Right lobe of liver (tissue), 6 donors: Measurements from ENCODE around the gene ZFPL1. TPM values are rescaled to one million over a fixed set of nuclear protein-coding genes. Genes with fewer than 3 reads are reported as not detected.

ENCODE experiments used
- ATAC-seq, 4 donors: fragments of 200-7000 bp; cut with Tn5 transposase; one replicate each; pipeline ENCODE4 v1.9.1; 2020; ENCODE audit warnings: mild to moderate bottlenecking in 4 of 4, moderate library complexity in 4 of 4
- DNase-seq, 3 donors: peaks; one replicate each; pipeline ENCODE4 v3.0.0-alpha.2; 2020
- H3K27ac ChIP-seq, 3 donors: fragments of 200-600 bp; one replicate each; pipeline ENCODE4 v1.8.0; 2022
- H3K27me3 ChIP-seq, 2 donors: fragments of 200-600 bp; one replicate each; pipeline ENCODE4 v1.8.0; 2022
- H3K36me3 ChIP-seq, 4 donors: fragments of 200-600 bp; sonication (generic) in 1 of 4; one replicate each; pipeline versions ENCODE4 v1.5.1 to v1.8.0; 2017 to 2022; ENCODE audit warnings: control low read depth in 1 of 4
- H3K4me1 ChIP-seq, 4 donors: fragments of 200-600 bp; sonication (generic) in 1 of 4; one replicate each; pipeline versions ENCODE4 v1.5.1 to v1.8.0; 2017 to 2022; ENCODE audit warnings: control low read depth in 1 of 4
- H3K4me3 ChIP-seq, 3 donors: fragments of 200-600 bp; one replicate each; pipeline ENCODE4 v1.8.0; 2022
- H3K9me3 ChIP-seq, 4 donors: fragments of 200-600 bp; sonication (generic) in 1 of 4; one replicate each; pipeline versions ENCODE4 v1.5.1 to v1.8.0; 2017 to 2022; ENCODE audit warnings: control low read depth in 1 of 4
- CTCF ChIP-seq, 4 donors: fragments of 200-600 bp in 3 of 4; fragments of 450-650 bp in 1 of 4; IDR thresholded peaks; one replicate each; pipeline versions ENCODE4 v1.5.1 to v1.8.0; 2016 to 2022; ENCODE audit warnings: antibody characterized with exemption in 4 of 4, mild to moderate bottlenecking in 2 of 4
- POLR2A ChIP-seq: fragments of 450-650 bp; IDR thresholded peaks from one replicate; pipeline ENCODE4 v1.6.1; 2017; ENCODE audit warnings: antibody characterized with exemption, mild to moderate bottlenecking
- WGBS: methylation state at CpG from one replicate; pipeline ENCODE4 v1.1.6; 2018; ENCODE audit warnings: low coverage, low lambda C conversion rate; ENCODE audit not compliant: insufficient coverage; ENCODE audit errors: missing lambda C conversion rate; 5-methylcytosine and 5-hydroxymethylcytosine counted together
- intact Hi-C, 2 donors: fragments of 100-400 bp; cut with DNase I; formaldehyde crosslinking; loops; one replicate each; pipeline versions ENCODE4 v1.11.2 to v1.14.1; 2022
- total RNA-seq, 6 experiments: library from RNA; depleted of rRNA in 2 of 6; stranded (reverse); fragments of >200 nt in 2 of 6; fragmentation: NEBNext Ultra II Directional in 3 of 6; extraction: Animal tissue kit (Norgen Biotek cat#: 25700) in 3 of 6; gene quantifications; one replicate each; pipeline versions ENCODE4 v1.1.0 to v1.2.4, GENCODE V29; 2016 to 2023
- donor health status: DM: no; HTN: yes; CAD: no.
- donor health status: DM: no; HTN: no; CAD: no.
- donor health status: DM: no; HTN: no; CAD: no.
- donor health status: DM: no; HTN: yes; CAD: no.
- donor health status: DM: no; HTN: yes; CAD: no.

ZFPL1 gene
- total RNA-seq, 6 experiments from 2014 or later = 15.4 to 22.4 (median 18.0) TPM

- TF ChIP-seq CTCF (IDR thresholded peaks at IDR 0.05) = no peak
- no peak for TF ChIP-seq POLR2A
- Histone ChIP-seq H3K36me3 (peaks cover 0 to 7% (median 0%) of the 10 kb centered on the region in 4 donors), H3K9me3 (no peaks in the 10 kb centered on the region), H3K4me1 (peaks cover 0 to 46% (median 20%) of the 10 kb centered on the region in 4 donors), H3K27me3 (no peaks in the 10 kb centered on the region), H3K27ac (peak overlapping the region; percentile 7 to 81 (median 59)), H3K4me3 (no peak overlapping the region)
- WGBS = 43% methylated on average over 8 of the region's 8 CpGs
- intact Hi-C loops = loop anchor here in 1 of 2 donors (10.0 kb wide), 1 partner anchor 68 kb away; no protein-coding TSS in a partner anchor
- peak; percentile 86 to 89 (median 86) for ATAC-seq
- peak; percentile 47 to 80 (median 74) for DNase-seq
These were observed 18.4 kb downstream of the ZFPL1 start for GRCh38 chr11:65102142-65103095.

GRCh38 chr11:65103476-65103875, 19.5 kb downstream of the ZFPL1 start:
- ATAC-seq = no peak
- Histone ChIP-seq H3K27ac (peak overlapping the region in 2 of 3 donors; percentile 32 to 81), H3K36me3 (peaks cover 0 to 9% (median 4%) of the 10 kb centered on the region in 4 donors), H3K9me3 (no peaks in the 10 kb centered on the region), H3K27me3 (no peaks in the 10 kb centered on the region), H3K4me1 (peaks cover 0 to 45% (median 18%) of the 10 kb centered on the region in 4 donors), H3K4me3 (no peak overlapping the region)
- no peak for TF ChIP-seq CTCF (IDR thresholded peaks at IDR 0.05)
- no peak for TF ChIP-seq POLR2A
- no peak for DNase-seq
- intact Hi-C loops = loop anchor here in 1 of 2 donors (10.0 kb wide), 1 partner anchor 69 kb away; no protein-coding TSS in a partner anchor

- peaks cover 0 to 45% (median 18%) of the 10 kb centered on the region in 4 donors for H3K4me1 ChIP-seq
- no peak for TF ChIP-seq POLR2A
- TF ChIP-seq CTCF (IDR thresholded peaks at IDR 0.05) = no peak
- ATAC-seq (no peak), DNase-seq (no peak)
- intact Hi-C loops = loop anchor here in 1 of 2 donors (10.0 kb wide), 1 partner anchor 70 kb away; no protein-coding TSS in a partner anchor
- H3K4me3 ChIP-seq = no peak overlapping the region
- H3K27me3 ChIP-seq = no peaks in the 10 kb centered on the region
- no peak overlapping the region for H3K27ac ChIP-seq
- H3K9me3 ChIP-seq = no peaks in the 10 kb centered on the region
- 51% methylated on average over 4 of the region's 4 CpGs for WGBS
- peaks cover 0 to 9% (median 3%) of the 10 kb centered on the region in 4 donors for H3K36me3 ChIP-seq
These were observed 20.6 kb downstream of the ZFPL1 start for GRCh38 chr11:65104628-65105027.

GRCh38 chr11:65107078-65107477, 23.1 kb downstream of the ZFPL1 start:
- Histone ChIP-seq H3K4me1 (peaks cover 0 to 41% (median 16%) of the 10 kb centered on the region in 4 donors), H3K36me3 (peaks cover 0 to 9% (median 3%) of the 10 kb centered on the region in 4 donors), H3K9me3 (no peaks in the 10 kb centered on the region), H3K4me3 (no peak overlapping the region), H3K27me3 (no peaks in the 10 kb centered on the region), H3K27ac (no peak overlapping the region)
- no peak for DNase-seq
- intact Hi-C loops = loop anchor here in 1 of 2 donors (10.0 kb wide), 1 partner anchor 72 kb away; no protein-coding TSS in a partner anchor
- no peak for ATAC-seq
- TF ChIP-seq POLR2A (no peak), CTCF (IDR thresholded peaks at IDR 0.05) (no peak)
- WGBS = 80% methylated on average over 1 of the region's 15 CpGs
